Panc1 (cell line): ENCODE measurements around the gene SEMA3D. TPM values are rescaled to one million over a fixed set of nuclear protein-coding genes. Genes with fewer than 3 reads are reported as not detected.

ENCODE experiments used
- ATAC-seq: fragments of 200-7000 bp; cut with Tn5 transposase; 2 replicates; pipeline ENCODE4 v1.9.1; 2020; ENCODE audit warnings: mild to moderate bottlenecking, moderate library complexity
- BruUV-seq: library from RNA; stranded (reverse); fragments of 400-500 nt; replicated peaks from 2 replicates; lab custom pipeline; 2021; lab: Mats Ljungman, UMichigan
- CTCF ChIA-PET: fragments of 300-600 bp; sonication (Branson Sonifier 250); formaldehyde crosslinking; loops from one replicate; lab custom pipeline; 2022; ENCODE audit warnings: antibody characterized with exemption; lab: Charles Lee
- POLR2A ChIA-PET: fragments of 300-600 bp; sonication (Branson Sonifier 250); formaldehyde crosslinking; loops from one replicate; lab custom pipeline; 2022; ENCODE audit warnings: antibody characterized with exemption; lab: Charles Lee
- DNase-seq: peaks from one replicate; pipeline ENCODE4 v3.0.0-alpha.2; 2010; ENCODE audit warnings: low read depth, low spot score
- H3K27ac ChIP-seq: 2 replicates; pipeline ENCODE4 v1.5.1; 2011; ENCODE audit warnings: mild to moderate bottlenecking, low read length, inconsistent platforms
- H3K27me3 ChIP-seq: fragments of 200-500 bp; sonication (Bioruptor generic); 2 replicates; pipeline ENCODE4 v1.6.0; 2014; ENCODE audit warnings: low read length, inconsistent platforms; ENCODE audit not compliant: control insufficient read depth, insufficient read depth
- H3K36me3 ChIP-seq: fragments of 200-500 bp; sonication (Bioruptor generic); 2 replicates; pipeline ENCODE4 v1.5.1; 2014; ENCODE audit warnings: inconsistent platforms, mild to moderate bottlenecking, low read length, moderate library complexity; ENCODE audit not compliant: control insufficient read depth, insufficient read depth
- H3K4me1 ChIP-seq: 2 replicates; pipeline ENCODE4 v1.5.1; 2011; ENCODE audit warnings: inconsistent platforms, mild to moderate bottlenecking, low read length, moderate library complexity; ENCODE audit not compliant: control insufficient read depth, insufficient read depth
- H3K4me3 ChIP-seq, 2 experiments: 2 replicates each; pipeline ENCODE4 v1.5.1; 2011 to 2012; ENCODE audit warnings: low read depth in 2 of 2, low read length in 2 of 2, mild to moderate bottlenecking in 2 of 2, inconsistent platforms in 1 of 2, moderate library complexity in 1 of 2
- H3K9me3 ChIP-seq: fragments of 200-500 bp; sonication (Bioruptor generic); 2 replicates; pipeline ENCODE4 v1.5.1; 2014; ENCODE audit warnings: low read depth, mild to moderate bottlenecking, inconsistent platforms, low read length, moderate library complexity; ENCODE audit not compliant: control insufficient read depth, insufficient read depth
- CTCF ChIP-seq: fragments of 450-650 bp; IDR thresholded peaks from 2 replicates; pipeline ENCODE4 v1.5.1; 2017; ENCODE audit warnings: mild to moderate bottlenecking
- POLR2AphosphoS5 ChIP-seq: IDR thresholded peaks from 2 replicates; pipeline ENCODE4 v1.6.1; 2012; ENCODE audit warnings: mild to moderate bottlenecking, low read depth, low read length, moderate library complexity
- REST ChIP-seq, 2 experiments: IDR thresholded peaks; 2 replicates each; pipeline ENCODE4 v1.6.1; 2011 to 2012; ENCODE audit warnings: low read depth in 2 of 2, control low read depth in 1 of 2, low read length in 1 of 2, mild to moderate bottlenecking in 1 of 2, moderate library complexity in 1 of 2; ENCODE audit not compliant: insufficient read depth in 1 of 2
- SIN3A ChIP-seq: IDR thresholded peaks from 2 replicates; pipeline ENCODE4 v1.6.1; 2012; ENCODE audit warnings: low read depth, mild to moderate bottlenecking, low read length, moderate library complexity, borderline replicate concordance; ENCODE audit not compliant: insufficient read depth
- TCF7L2 ChIP-seq: IDR thresholded peaks from 2 replicates; pipeline ENCODE4 v1.6.1; 2011; ENCODE audit warnings: mild to moderate bottlenecking, low read depth, low read length, inconsistent platforms
- in situ Hi-C: cut with HindIII; loops from 2 replicates; pipeline ENCODE4 v1.10.0; 2016; ENCODE audit warnings: low sequenced_read_pairs, low pct_unique_long_range_greater_than_20kb
- intact Hi-C: fragments of 100-400 bp; cut with micrococcal nuclease; formaldehyde crosslinking; loops from one replicate; pipeline ENCODE4 v1.10.0; 2022; ENCODE audit not compliant: unreplicated experiment
- total RNA-seq: library from RNA; stranded (reverse); gene quantifications from one replicate; pipeline ENCODE4 v1.2.1, GENCODE V29; 2021; ENCODE audit not compliant: unreplicated experiment

SEMA3D gene
- total RNA-seq, 1 experiment from 2014 or later, result 11.5 TPM

- CTCF ChIA-PET, result no interaction called here
- POLR2A ChIA-PET, result no interaction called here
- BruUV-seq, result no TSS peak
These were observed 24.1 kb downstream of the SEMA3D start for GRCh38 chr7:85162721-85163120.

GRCh38 chr7:85160223-85160622 is 26.6 kb downstream of the SEMA3D start:
- in situ Hi-C loops, result no loop called here
- ChIA-PET POLR2A (no interaction called here), CTCF (interaction anchor here (0.6 kb wide), 1 partner anchor 34 kb away, joined by 5 read pairs; no protein-coding TSS in a partner anchor)
- Histone ChIP-seq H3K27me3 (no peaks in the 10 kb centered on the region), H3K9me3 (no peaks in the 10 kb centered on the region), H3K4me3 (peak overlapping the region in 1 of 2 experiments; percentile 11; a peak in 1 of 4 replicates), H3K27ac (no peak overlapping the region; the same call in 1 of the 2 replicates), H3K36me3 (no peaks in the 10 kb centered on the region), H3K4me1 (no peaks in the 10 kb centered on the region)
- DNase-seq, result no peak
- TF ChIP-seq CTCF (no peak), REST (IDR thresholded peaks at IDR 0.05; ENCODE audit: insufficient read depth in 1 of 2, low read depth in 2 of 2, low read length in 1 of 2) (no peak), SIN3A (no peak), TCF7L2 (no peak), POLR2AphosphoS5 (no peak)
- intact Hi-C loops, result no loop called here
- BruUV-seq, result no TSS peak
- ATAC-seq, result no peak

More at GRCh38 chr7:85162721-85163120, 24.1 kb downstream of the SEMA3D start:
- intact Hi-C loops, result no loop called here
- TF ChIP-seq SIN3A (no peak), REST (IDR thresholded peaks at IDR 0.05; ENCODE audit: insufficient read depth in 1 of 2, low read depth in 2 of 2, low read length in 1 of 2) (no peak), POLR2AphosphoS5 (no peak), TCF7L2 (no peak), CTCF (no peak)
- no peaks in the 10 kb centered on the region for H3K27me3 ChIP-seq
- in situ Hi-C loops, result no loop called here
- H3K4me1 ChIP-seq, result no peaks in the 10 kb centered on the region
- H3K27ac ChIP-seq, result no peak overlapping the region
- no peaks in the 10 kb centered on the region for H3K36me3 ChIP-seq
- DNase-seq (no peak), ATAC-seq (no peak)
- H3K4me3 ChIP-seq, result no peak overlapping the region
- no peaks in the 10 kb centered on the region for H3K9me3 ChIP-seq
